Chondrocyte (in vitro differentiated cells): Measurements from ENCODE around the gene ARHGAP1. TPM values are rescaled to one million over a fixed set of nuclear protein-coding genes. Genes with fewer than 3 reads are reported as not detected.

ENCODE experiments used
- DNase-seq: peaks from one replicate; pipeline ENCODE4 v3.0.0; 2021; ENCODE audit warnings: mixed read lengths, low spot score
- H3K27ac Mint-ChIP-seq: one replicate; pipeline ENCODE4 v1.8.0; 2021; ENCODE audit warnings: mild to moderate bottlenecking, moderate library complexity, mixed read lengths; ENCODE audit not compliant: unreplicated experiment
- H3K27me3 Mint-ChIP-seq: 2 replicates; pipeline ENCODE4 v1.8.0; 2021; ENCODE audit warnings: low read depth, mixed read lengths
- H3K36me3 Mint-ChIP-seq: 2 replicates; pipeline ENCODE4 v1.8.0; 2021; ENCODE audit warnings: low read depth, mixed read lengths
- H3K4me1 Mint-ChIP-seq: 2 replicates; pipeline ENCODE4 v1.8.0; 2021; ENCODE audit warnings: low read depth, mild to moderate bottlenecking, mixed read lengths
- H3K4me3 Mint-ChIP-seq: one replicate; pipeline ENCODE4 v1.8.0; 2021; ENCODE audit warnings: mild to moderate bottlenecking, moderate library complexity, mixed read lengths; ENCODE audit not compliant: unreplicated experiment
- H3K9me3 Mint-ChIP-seq: 2 replicates; pipeline ENCODE4 v1.8.0; 2021; ENCODE audit warnings: low read depth, mixed read lengths
- total RNA-seq: library from RNA; stranded (reverse); gene quantifications from 3 replicates; pipeline ENCODE4 v1.2.1, GENCODE V29; 2021
- TF ChIP-seq, protein P1 (sequence below): fragments of 200-600 bp; sonication (generic); IDR thresholded peaks from 2 replicates; pipeline ENCODE4 v1.5.0; 2021; ENCODE audit warnings: antibody characterized with exemption, mild to moderate bottlenecking, moderate library complexity

ARHGAP1 gene
- total RNA-seq, 1 donor from 2014 or later = 163 TPM

DNA sequence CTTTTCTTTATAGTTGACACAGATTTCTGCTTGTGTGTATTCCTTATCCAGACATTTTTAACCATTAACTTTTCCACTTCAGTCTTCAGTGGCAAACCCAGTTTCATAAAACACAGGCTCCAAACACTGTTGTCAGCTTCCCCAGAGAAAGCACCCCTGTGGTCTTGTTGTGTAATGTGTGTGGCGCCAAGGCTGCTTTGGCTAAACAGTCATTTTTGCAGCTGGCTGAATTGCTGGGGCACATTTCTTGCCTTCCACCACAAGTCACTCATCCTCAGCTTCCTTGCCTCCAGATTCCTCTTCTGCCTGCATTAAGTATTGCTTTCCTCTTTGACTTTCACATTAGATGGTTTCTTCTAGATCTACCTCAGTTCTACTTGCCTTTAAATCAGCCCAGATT is 40.5 kb downstream of the ARHGAP1 start:
- Mint-ChIP-seq H3K4me1 (peaks cover 22% of the 10 kb centered on the region), H3K27me3 (no peaks in the 10 kb centered on the region), H3K27ac (peak overlapping the region; percentile 1), H3K36me3 (peaks cover 38% of the 10 kb centered on the region), H3K9me3 (no peaks in the 10 kb centered on the region), H3K4me3 (no peak overlapping the region)
- TF ChIP-seq, protein P1, sequence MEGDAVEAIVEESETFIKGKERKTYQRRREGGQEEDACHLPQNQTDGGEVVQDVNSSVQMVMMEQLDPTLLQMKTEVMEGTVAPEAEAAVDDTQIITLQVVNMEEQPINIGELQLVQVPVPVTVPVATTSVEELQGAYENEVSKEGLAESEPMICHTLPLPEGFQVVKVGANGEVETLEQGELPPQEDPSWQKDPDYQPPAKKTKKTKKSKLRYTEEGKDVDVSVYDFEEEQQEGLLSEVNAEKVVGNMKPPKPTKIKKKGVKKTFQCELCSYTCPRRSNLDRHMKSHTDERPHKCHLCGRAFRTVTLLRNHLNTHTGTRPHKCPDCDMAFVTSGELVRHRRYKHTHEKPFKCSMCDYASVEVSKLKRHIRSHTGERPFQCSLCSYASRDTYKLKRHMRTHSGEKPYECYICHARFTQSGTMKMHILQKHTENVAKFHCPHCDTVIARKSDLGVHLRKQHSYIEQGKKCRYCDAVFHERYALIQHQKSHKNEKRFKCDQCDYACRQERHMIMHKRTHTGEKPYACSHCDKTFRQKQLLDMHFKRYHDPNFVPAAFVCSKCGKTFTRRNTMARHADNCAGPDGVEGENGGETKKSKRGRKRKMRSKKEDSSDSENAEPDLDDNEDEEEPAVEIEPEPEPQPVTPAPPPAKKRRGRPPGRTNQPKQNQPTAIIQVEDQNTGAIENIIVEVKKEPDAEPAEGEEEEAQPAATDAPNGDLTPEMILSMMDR = no peak
- DNase-seq = no peak

DNA sequence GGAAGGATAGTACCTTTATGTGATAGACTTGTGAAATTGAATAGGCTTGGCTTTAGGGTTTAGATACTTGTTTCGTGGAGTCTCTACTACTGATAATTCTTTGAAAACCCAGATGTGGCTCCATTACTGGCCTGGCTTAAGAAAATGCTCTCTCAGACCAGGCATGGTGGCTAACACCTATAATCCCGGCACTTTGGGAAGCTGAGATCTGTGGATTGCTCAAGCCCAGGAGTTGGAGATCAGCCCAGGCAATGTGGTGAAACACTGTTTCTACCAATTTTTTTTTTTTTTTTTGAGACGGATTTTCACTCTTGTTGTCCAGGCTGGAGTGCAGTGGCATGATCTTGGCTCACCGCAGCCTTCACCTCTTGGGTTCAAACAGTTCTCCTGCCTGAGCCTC is 42.2 kb downstream of the ARHGAP1 start:
- Mint-ChIP-seq H3K27me3 (no peaks in the 10 kb centered on the region), H3K4me1 (peaks cover 22% of the 10 kb centered on the region), H3K4me3 (no peak overlapping the region), H3K27ac (no peak overlapping the region), H3K9me3 (no peaks in the 10 kb centered on the region), H3K36me3 (peaks cover 30% of the 10 kb centered on the region)
- TF ChIP-seq, protein P1 = no peak
- DNase-seq = no peak

DNA sequence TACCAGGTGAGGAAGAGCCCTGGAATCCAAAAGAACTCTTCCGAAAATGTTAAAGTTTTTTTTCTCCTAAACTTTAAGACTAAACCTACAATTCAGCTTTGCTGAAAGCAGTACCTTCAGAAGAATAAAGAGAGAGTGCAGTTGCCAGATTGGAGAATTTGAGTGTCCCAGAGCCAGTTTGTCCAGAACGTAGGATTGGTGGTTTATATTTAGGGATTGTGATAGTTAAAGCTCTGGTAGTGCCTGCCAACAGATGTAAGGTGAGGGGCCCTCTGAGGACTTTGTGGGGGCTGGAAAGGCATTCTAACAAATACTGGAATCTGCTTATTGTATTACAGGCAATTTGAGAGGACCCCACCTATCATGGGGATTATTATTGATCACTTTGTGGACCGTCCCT is 43.2 kb downstream of the ARHGAP1 start:
- no peak for DNase-seq
- TF ChIP-seq, protein P1 = no peak
- Mint-ChIP-seq H3K9me3 (no peaks in the 10 kb centered on the region), H3K36me3 (peaks cover 27% of the 10 kb centered on the region), H3K27ac (no peak overlapping the region), H3K4me3 (no peak overlapping the region), H3K27me3 (no peaks in the 10 kb centered on the region), H3K4me1 (peaks cover 22% of the 10 kb centered on the region)

DNA sequence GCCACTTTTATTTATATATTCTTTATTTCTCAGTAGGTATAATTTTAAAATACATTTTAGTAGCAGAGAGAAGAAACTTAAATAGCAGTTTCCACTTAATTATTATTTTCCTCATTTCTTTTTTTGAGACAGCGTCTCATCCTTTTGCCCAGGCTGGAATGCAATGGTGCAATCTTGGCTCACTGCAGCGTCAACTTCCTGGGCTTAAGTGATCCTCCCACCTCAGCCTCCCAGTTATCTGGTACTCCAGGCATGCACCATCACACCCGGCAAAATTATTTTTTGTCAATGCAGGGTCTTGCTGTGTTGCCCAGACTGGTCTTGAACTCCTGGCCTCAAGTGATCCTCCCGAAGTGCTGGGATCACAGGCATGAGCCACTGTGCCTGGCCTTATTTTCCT is 44.8 kb downstream of the ARHGAP1 start:
- DNase-seq = no peak
- Mint-ChIP-seq H3K36me3 (peaks cover 28% of the 10 kb centered on the region), H3K4me1 (peaks cover 22% of the 10 kb centered on the region), H3K27ac (no peak overlapping the region), H3K27me3 (no peaks in the 10 kb centered on the region), H3K4me3 (no peak overlapping the region), H3K9me3 (no peaks in the 10 kb centered on the region)
- TF ChIP-seq, protein P1 = no peak

DNA sequence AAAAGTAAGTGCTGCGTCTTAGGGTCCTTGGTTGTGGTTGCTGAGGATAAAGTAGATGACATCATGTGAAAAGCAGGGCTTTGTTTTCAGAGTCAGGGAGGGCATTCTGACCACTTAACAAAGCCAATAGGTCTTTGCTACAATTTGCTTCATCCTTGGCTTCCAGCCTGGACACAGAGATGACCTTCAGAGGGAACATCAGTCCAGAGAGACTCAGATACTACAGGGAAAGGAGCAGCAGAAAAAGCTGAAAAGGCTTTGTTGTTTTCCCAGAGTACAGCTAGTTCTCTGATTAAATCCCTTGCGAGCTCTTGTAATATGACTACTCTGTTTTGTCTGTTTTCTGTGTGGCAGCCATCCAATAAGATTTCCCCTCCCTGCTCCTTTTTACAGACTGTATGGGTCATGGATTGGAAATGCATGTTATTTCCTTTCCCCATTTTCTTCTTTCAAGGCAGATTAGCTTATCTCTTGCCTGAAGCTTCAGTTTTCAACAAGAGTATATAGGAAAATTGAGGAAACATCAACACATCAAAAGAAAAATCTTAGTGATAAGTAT is 51.2 kb downstream of the ARHGAP1 start:
- H3K4me3 Mint-ChIP-seq = peak overlapping the region; percentile 34
- no peaks in the 10 kb centered on the region for H3K27me3 Mint-ChIP-seq
- no peaks in the 10 kb centered on the region for H3K9me3 Mint-ChIP-seq
- peaks cover 14% of the 10 kb centered on the region for H3K36me3 Mint-ChIP-seq
- peaks cover 25% of the 10 kb centered on the region for H3K4me1 Mint-ChIP-seq
- TF ChIP-seq, protein P1 = no peak
- DNase-seq = no peak
- H3K27ac Mint-ChIP-seq = peak overlapping the region; percentile 98
